B cell (primary cell): Measurements from ENCODE around the gene ZDHHC12.

Experiments used
- EZH2 ChIP-seq: IDR thresholded peaks from 2 replicates; pipeline ENCODE4 v1.6.1; 2012; ENCODE audit warnings: borderline replicate concordance, low read depth, mild to moderate bottlenecking, moderate library complexity, low read length; ENCODE audit not compliant: insufficient read depth, poor library complexity, severe bottlenecking
- TF ChIP-seq, protein P1 (sequence below): fragments of 200-600 bp; IDR thresholded peaks from one replicate; pipeline ENCODE4 v1.8.0; 2022; ENCODE audit warnings: antibody characterized with exemption, mild to moderate bottlenecking

DNA sequence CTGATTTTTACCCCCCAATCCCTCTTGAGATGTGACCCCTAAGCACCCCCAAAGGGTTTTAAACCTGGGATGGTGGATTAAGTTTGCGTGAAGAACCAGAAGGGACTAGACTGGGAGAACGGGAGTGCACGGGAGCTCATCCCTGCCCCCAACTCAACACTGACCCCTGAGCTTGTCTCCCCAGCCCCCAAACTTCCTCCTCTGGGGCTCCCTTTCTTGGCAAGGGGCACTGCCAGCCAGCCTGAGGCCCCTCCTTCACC lies 39.9 kb downstream of the ZDHHC12 start:
- TF ChIP-seq, protein P1, sequence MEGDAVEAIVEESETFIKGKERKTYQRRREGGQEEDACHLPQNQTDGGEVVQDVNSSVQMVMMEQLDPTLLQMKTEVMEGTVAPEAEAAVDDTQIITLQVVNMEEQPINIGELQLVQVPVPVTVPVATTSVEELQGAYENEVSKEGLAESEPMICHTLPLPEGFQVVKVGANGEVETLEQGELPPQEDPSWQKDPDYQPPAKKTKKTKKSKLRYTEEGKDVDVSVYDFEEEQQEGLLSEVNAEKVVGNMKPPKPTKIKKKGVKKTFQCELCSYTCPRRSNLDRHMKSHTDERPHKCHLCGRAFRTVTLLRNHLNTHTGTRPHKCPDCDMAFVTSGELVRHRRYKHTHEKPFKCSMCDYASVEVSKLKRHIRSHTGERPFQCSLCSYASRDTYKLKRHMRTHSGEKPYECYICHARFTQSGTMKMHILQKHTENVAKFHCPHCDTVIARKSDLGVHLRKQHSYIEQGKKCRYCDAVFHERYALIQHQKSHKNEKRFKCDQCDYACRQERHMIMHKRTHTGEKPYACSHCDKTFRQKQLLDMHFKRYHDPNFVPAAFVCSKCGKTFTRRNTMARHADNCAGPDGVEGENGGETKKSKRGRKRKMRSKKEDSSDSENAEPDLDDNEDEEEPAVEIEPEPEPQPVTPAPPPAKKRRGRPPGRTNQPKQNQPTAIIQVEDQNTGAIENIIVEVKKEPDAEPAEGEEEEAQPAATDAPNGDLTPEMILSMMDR = no peak
- no peak for TF ChIP-seq EZH2
